Measurements from ENCODE around the gene TWNK.

Gene TWNK

DNA sequence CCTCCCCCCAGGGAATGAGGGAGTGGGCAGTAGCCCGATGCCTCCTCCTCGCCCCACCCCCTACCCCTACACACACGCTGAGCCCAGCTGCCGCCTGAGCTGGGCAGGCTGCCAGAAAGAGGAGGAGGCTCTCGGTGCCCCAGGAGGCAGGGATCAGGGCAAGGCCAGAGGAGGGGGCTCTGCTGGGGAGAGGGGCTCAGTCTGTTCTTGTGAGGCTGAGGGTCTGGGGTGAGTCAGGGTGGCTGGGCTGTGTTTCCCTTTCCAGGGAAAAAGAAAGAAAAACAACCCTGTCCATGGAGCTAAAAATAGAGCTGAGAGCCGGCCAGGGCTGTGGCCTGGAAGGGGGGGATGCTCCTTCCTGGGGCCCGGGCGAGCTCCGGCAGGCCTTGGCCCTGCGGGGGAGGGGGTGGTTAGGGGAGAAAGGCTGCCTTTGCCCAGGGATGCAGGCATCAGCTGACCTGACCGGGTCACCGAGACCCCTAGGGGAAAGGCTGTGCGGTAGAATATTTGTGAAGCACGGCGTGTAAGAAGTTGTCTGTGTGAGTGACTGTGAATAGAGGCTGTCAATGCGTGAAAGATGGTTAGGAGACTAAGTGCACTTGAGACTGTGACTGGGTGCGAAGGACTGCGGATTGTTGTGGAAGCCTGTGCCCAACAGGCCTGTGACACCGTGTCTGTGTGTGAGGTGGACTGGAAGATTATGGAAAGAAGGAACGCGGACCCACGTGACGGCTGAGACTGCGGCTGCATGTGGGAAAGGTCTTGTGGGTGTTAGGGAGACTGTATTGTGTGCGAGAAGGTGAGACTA lies 11.0 kb downstream of the TWNK start:
- peak; percentile 37 for DNase-seq

DNA sequence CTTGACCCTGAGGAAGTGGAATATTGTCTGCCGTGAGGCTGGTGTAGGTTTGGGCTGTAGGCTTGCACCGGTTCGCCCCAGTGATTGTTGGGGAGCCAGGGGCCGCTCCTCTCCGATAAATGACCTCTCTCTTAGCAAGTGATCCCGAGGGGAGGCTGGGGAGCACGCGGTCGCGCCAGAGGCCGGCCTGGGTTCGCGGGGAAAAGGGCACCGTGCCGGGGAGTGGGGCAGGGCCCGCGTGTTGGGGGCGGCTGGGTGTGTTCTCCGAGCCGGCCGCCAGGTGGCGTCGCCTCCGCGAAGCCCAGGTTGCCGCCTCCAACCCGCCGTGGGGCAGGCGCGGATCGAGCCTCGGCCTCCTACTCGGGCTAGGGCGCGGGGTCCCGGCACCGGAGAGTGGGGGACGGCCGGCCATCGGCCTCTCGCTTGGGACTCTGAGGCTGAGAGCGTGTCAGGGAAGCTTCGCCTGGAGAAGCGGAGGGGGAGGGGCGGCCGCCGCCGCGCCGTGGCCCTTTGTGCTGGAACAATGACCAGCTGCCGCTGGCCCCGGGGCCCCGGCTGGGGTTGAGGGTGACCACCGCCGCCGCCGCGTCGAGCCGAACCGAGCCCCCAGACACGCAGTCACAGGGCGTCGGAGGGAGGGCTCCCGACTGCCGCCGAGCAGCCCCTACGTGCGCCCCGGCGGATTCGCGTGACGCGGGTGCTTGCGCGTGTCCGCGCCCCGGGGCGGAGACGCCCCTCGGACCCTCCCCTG lies 11.8 kb downstream of the TWNK start:
- peak; percentile 66 for DNase-seq

DNA sequence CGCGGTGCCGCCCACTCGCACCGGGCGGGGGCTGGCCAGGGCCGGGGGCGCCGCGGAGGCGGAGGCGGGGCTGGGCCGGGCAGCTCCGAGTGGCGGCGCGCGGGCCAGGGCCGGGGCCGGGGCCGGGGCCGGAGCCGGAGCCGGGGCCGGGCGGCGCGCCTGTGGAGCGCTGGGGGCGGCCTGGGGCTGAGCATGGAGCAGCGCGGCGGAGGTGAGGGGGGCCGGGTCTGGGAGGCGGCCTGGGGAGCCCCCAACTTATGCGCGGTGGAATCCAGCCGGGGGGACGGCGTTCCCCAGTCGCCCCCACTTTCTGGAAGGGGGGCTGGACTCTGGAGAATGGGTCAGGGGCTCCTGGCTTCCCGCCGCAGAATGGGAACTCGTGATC lies 12.4 kb downstream of the TWNK start, which contains the start of gene LZTS2:
LZTS2 (plus strand) TSS at position 67 of the 385 bp plus-strand sequence. CDS start 2,731 bp downstream, outside the sequence.
- no peak for DNase-seq

DNA sequence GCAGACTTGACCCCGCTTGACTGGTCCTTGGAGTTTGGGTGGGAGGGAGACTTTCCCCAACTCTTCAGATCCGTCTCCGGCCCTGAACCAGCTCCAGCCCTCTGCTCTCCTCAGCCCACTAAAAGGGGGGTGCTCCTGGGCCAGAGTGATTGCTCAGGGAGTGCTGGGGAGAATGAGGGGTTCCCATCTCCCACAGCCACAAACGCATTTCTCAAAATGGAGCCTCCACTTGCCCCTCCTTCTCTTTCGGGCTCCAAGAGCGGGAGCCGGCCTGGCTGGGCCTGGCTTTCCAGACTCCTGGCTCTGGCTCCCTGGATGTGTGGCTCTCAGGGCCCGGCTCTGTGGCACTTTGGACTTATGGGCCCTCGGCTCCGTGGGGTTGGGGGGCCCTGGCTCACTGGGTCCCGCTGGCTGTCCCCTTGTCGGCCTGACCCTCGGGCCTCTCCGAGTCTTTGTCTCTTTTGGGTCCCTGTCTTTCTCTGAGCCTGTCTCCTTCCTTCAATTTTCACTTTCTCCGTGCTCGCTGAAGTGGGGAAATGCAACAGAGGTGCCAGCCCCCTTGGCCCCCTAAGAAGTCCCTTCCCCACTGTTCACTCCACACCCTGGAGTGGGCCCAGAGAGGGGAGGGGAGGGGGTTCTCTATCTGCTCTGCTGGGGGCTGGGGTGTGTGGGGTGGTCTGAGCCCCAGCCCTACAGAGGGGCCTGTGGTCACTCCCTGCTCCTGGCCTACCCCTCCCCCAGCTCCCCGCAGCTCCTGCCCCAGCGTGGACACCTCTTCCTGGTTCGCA lies 13.0 kb downstream of the TWNK start:
- no peak for DNase-seq

DNA sequence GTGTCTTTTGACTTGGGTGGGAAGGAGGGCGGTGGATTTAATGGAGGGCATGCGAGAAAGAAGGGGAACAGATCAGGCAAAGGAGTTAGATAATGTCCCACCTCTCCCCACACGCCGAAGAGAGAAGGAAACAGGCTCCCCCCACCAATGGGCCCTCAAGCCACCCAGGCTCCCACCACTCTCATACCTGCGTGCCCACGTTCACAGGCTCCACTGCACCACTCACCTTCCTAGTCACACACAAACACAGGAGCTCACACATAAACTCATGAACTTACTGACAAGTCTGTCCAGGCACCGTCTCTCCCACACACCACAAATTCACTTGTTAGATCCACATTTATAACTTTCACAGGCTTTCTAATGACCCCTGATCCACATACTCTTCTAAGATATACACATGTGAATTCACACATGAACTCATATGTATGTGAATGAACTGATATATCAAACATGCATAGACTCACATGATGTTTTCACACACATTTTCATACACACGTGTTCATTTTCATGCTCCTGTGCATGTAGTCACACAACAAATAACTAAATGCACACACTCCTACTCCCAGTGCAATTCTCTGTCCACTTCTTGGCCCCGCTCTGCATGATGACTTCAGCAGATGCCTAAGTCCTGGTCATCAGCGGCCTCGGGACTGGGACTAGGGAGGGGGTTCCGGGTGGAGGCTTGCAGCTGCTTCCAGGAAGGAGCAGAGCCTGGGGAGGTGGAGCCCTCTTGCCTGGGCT lies 13.7 kb downstream of the TWNK start:
- no peak for DNase-seq

DNA sequence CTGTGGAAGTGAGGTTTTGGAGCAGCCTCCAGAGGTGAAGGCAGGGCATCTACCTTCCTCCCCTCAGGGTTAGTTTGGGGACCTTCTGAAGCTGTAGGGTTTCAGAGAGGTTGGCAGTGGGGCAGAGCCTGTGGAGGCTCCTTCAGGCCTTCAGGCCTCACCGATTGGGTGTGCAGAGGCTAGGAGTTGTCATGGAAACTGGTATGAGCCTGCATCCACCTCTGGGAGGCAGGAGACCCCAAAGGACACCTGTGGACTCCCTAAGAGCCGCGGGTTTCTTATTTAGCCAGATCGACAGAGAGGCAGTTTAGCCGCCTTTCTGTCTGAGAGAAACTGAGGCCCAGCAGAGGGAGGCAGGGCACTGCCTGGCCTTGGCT lies 14.3 kb downstream of the TWNK start:
- no peak for DNase-seq

DNA sequence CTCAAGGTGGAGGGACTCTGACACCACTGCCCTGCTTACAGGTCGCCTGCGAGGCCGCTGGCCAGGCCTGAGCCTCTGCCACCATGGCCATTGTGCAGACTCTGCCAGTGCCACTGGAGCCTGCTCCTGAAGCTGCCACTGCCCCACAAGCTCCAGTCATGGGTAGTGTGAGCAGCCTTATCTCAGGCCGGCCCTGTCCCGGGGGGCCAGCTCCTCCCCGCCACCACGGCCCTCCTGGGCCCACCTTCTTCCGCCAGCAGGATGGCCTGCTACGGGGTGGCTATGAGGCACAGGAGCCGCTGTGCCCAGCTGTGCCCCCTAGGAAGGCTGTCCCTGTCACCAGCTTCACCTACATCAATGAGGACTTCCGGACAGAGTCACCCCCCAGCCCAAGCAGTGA lies 15.1 kb downstream of the TWNK start:
- no peak for DNase-seq

DNA sequence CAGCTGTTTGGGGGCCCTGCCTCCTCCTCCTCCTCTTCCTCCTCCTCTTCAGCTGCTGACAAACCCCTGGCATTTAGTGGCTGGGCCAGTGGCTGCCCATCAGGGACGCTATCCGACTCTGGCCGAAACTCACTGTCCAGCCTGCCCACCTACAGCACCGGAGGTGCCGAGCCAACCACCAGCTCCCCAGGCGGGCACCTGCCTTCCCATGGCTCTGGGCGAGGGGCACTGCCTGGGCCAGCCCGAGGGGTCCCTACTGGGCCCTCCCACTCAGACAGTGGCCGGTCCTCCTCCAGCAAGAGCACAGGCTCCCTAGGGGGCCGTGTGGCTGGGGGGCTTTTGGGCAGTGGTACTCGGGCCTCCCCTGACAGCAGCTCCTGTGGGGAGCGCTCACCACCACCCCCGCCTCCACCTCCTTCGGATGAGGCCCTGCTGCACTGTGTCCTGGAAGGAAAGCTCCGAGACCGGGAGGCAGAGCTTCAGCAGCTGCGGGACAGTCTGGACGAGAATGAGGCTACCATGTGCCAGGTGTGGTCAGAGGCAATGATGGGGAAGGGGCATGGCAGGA lies 16.4 kb downstream of the TWNK start:
- no peak for DNase-seq

DNA sequence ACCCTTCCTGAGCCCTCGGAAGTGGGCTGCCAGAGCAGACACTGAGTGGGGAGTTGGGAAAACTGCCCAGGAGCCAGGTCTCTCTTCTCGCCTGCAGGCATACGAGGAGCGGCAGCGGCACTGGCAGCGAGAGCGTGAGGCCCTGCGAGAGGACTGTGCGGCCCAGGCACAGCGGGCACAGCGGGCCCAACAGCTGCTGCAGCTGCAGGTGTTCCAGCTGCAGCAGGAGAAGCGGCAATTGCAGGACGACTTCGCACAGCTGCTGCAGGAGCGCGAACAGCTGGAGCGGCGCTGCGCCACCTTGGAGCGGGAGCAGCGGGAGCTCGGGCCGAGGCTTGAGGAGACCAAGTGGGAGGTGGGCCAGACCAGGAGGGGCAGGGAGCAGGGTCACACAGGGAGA lies 18.0 kb downstream of the TWNK start:
- DNase-seq, result no peak

DNA sequence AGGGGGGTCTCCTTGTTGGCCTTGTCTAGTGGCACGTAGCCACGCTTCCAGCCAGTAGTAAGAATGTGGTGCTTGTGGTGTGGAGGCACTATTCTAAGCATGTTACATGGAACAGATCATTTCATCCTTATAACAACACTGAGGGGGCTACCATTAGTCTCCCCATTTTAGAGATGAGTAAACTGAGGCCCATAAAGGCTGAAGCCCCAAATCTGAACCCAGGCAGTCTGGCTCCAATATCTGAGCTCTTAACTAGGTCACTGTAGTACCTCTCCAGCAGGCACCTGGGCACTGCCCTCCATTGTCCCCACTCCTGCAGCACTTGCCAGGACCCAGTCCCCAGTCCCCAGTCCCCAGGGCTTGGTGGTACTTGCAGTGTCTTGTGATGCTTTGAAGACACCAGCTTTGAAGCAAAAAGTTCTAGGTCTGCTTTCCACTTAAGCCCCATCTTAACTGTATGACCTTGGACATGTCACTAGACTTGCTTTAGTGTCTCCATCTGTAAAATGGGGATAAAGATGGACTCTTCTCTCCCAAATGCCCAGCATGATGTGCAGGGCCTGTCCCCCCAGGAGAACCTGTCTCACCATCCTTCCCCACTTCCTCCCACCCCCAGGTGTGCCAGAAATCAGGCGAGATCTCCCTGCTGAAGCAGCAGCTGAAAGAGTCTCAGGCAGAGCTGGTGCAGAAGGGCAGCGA lies 18.7 kb downstream of the TWNK start:
- no peak for DNase-seq

DNA sequence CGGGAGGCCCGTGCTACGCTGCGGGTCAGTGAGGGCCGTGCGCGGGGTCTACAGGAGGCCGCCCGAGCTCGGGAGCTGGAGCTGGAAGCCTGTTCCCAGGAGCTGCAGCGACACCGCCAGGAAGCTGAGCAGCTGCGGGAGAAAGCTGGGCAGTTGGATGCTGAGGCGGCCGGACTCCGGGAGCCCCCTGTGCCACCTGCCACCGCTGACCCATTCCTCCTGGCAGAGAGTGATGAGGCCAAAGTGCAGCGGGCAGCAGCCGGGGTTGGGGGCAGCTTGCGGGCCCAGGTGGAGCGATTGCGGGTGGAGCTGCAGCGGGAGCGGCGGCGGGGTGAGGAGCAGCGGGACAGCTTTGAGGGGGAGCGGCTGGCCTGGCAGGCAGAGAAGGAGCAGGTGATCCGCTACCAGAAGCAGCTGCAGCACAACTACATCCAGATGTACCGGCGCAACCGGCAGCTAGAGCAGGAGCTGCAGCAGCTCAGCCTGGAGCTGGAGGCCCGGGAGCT lies 19.3 kb downstream of the TWNK start:
- DNase-seq, result no peak

DNA sequence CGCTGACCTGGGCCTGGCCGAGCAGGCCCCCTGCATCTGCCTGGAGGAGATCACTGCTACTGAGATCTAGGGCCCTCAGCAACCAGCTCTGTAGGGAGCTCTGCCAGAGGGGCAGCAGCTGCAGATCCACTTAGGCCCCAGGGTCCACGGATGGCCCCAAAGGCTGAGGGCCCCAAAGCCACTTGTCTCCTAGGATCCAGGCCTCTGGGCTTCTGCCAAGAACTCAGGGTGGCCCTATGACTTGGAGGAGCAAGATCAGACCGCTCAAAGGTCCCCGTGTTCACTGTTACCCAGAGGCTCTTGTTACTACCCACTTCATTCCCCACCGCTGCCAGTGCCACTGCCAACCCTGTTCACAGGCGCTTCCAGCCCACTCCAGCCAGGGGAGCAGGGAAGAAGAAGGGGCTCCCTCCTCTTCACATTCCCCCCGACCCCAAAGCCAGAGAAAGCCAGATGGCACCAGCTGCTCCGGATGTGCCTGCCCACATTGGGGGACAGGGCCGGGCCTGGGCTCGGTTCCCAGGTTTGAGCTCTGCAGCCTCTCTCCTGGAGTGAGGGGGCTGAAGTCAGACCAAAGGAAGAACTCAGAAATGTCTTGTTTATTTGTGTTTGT lies 19.9 kb downstream of the TWNK start:
- no peak for DNase-seq

DNA sequence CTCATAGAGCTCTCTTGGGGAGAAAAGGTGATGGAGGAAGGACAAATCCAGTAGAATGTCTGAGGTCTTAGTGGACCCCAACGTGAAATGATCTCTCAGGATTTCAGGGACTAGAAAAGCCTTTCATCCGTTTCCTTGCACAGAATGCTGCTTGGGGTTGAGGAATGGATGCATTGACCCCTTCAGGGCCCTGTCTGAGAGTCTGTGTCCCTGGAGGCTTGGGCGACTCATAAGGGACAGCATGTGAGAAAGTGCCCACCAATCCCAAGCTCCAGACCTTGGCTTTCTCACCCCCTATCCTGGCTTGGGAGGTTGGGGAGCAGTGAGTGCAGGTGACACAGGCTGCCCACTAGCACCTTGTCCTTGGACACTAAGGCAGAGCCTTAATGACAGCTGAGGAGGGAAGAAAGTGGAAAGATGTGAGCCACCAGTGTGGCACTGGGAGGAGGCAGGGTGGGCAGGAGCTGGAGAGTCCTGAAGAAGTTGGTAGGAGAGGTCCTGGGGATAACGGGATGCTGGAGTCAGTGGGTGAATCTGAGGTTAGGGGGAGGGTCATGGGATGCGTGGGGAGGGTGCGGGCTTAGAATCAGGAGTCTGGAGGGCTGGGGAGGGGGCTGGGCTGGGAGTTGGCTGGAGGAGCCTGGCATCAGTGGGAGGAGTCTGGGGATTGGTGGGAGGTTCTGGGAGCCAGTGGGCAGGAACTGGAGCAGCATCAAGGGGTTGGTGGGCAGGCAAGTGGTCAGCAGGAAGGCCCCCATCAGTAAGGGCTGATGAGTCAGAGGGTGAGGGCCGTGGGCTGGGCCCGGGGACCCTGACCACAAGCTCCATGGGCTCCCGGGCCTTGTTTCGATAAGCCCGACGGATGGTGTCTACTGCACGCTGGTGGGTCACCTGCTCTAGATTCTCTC lies 20.8 kb downstream of the TWNK start:
- DNase-seq, result no peak

DNA sequence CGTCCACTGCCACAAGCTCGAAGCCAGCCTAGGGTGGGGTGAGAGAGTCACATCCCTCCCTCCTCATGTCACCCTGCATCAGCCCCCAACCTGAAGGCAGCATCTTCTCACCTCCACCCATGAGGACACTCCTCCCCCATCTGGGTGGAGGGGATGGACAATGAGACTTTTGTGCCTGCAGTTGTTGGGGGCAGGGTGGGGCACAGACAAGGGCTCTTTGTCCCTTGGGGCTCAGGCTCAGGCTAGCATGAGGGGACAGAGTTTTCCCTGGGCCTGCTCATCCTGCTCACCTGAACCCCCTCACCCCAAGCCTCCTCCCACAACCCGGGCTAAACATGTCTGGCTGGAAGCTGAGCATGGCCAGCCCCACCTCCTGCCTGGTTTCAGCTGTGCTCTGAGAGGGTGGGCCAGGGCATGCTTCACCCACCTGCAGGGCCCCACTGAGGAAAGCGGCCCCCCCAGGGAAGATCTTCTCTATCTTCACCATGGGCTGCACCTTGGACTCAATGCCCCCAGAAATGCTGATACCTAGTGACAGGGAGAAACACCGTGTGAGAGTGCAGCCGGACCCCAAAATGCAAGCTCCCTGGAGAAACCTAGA lies 21.6 kb downstream of the TWNK start:
- no peak for DNase-seq

DNA sequence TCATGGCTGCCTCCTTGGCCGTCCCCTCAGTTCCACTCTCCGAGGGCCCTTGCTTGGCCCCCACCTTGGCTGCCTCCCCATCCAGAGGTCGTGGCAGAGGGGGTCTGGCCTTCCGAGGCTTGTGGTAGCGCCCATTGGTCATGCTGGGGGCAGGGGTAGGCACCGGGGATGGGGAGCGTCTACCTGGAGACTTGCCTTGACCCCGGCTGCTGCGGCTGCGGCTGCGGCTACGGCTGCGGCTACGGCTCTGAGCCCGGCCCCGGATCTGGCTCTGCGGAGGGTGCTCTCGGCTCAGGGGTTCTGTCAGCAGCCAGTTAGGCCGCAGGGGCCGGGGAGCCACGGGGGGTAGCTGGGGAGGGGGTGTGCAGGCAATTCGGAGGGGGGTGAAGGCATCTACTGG lies 23.0 kb downstream of the TWNK start:
- DNase-seq, result no peak

DNA sequence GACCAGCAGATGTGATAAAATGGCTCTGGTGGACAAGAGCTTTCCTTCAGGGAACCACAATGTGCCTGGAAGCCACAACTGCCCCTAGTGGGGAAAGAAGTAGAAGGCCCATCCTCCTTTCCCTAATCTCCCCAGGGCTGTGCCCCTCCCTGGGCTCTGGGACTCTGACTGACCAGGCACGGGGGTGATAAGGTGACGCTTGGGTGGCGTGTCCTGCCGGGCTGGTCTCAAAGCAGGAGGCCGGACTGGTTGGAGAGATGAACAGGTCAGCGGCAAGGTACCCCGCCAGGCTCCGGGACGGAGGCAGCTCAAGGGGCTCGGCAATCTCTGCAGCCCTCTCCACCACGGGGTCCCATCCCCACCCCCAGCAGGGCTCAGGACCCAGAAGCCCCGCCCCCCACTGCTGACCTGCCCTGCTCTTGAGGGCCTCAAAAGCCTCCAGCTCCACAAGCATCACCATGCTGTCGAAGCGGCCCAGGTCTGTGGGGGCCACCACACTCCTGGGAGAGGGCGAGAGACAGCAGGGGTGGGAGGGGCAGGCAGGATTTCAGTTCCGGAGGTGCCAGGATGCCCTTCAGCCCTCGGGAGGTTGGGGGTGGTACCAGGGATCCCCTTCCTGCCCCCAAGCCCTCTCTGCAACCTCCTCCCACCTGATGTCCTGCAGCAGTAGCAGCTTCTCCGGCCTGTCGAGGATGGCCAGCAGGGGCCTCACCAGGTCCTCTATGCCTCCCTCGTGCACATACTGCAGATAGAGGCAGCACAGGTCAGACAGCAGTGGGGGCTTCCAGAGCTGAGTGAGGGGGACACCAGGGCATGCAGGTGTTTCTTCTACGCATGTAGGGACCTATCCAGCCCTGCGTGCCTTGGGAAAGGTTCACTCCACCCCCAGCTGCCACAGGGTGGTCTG lies 24.4 kb downstream of the TWNK start:
- no peak for DNase-seq

DNA sequence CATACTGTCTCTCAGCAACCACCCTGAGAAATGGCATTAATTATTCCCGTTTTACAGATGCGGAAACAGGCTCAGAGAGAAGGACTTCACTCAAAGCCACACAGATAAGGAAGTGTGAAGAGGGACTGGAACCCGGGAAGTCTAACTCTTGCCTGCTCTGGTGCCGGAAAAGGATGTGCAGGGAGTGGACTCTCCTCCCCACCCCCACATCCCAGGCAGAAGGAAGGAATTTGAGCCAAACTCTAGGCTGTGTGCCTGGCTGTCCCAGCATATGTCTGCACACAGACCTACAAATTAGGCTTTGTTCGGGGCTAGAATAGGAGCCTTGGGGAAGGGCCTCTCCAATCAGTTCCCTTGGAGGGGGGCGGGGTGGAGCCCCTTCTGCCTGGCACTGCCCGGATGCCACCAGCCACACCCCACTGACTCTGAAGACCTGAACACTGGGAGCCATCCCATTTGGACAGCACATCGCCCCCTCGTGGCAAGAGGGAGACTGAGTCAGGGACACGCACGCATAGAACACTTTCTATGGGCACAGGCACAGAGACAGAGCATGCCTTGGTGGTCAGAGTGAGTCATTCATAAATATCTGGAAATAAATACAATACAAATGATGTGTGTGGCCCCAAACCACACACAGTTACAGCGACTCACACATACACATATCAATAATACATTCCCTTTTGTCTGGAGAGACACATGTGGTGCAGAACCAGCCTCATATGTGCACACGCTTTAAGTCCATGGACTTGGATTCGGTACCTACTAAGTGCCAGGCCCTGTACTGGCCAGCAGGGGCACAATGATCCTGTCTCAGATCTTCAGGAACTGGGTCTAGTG lies 25.4 kb downstream of the TWNK start:
- peak; percentile 78 for DNase-seq
